GF-D8 (cell line): ENCODE results near the gene WDSUB1.

Source experiments
- DNase-seq: peaks from one replicate; lab custom pipeline; 2025; lab: John Stamatoyannopoulos, UW

Gene WDSUB1

DNA sequence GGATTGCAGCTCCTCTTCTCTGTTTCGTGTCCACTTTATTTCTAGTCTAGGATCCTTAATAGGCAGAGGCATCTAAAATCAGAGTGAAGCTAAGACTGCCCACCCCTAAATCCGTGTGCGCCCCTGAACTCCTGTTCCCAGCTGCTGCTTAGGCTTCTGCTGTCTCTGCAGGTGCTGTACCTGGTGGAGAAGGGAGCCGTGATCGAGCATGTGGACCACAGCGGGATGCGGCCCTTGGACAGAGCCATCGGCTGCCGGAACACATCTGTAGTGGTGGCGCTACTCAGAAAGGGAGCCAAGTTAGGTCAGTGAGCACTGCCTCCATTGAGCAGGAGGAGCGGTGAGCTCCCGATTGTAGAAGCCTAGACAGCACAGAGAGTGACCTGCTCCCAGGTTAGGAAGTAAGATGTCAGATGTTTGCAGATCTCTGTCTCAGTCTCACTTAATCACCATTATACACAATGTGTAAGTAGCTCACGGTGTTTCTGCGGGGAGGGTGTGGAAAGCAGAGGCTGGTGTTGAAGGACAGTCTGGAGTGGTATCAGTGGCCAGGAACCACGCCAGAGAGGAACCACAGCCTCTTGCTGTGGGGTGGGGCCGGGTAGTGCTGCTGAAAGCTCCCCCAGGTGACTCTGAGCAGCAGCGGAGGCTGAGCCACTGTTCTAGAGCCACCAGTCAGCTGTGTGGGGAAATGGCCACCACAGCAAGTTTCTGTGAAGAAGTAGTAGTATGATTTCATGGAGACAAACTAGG lies 62.3 kb downstream of the WDSUB1 start:
- DNase-seq, result no peak

- DNase-seq, result no peak
These were observed 67.0 kb downstream of the WDSUB1 start for GRCh38 chr2:159219394-159219998.

DNA sequence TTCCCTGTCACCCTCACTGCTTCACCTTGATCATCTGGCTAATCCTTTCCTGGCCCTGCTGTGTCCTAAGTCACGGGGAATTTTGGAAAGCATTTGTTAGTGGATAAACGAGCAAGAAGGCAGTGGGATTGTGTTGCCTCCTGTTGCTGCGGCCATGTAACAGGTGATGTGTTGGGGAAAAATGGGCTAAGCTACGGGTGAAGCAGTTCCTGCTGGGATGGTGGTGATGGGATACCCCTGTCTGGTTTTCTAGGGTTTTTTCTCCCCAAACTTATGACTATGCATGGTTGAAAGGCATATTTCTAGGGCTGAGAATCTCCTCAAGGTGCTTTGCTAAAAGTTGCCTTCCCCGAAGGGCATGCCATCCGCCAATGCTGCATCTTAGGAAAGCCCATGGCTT lies 68.1 kb downstream of the WDSUB1 start:
- DNase-seq, result no peak

DNA sequence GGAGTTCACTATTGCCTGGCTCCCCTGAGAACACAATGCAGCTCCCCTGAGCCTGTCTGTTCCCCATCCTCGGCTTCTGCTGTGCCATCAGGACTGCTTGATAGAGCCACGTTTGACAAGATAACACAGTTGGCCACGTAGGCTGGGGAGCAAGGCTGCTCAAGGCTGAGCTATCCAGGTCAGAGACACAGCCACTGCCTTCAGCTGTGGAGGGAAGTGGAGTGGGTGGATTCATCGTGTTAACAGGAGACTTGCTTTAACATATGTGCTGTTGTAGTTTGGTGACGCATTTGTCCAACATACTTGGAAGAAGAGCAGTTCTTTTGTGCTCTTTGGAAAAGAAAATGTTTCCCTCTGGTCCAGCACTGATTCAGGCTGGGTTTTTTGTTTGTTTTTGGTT lies 68.8 kb downstream of the WDSUB1 start:
- DNase-seq, result no peak

GRCh38 chr2:159215116-159215515 lies 71.4 kb downstream of the WDSUB1 start:
- no peak for DNase-seq

- no peak for DNase-seq
These were observed 72.1 kb downstream of the WDSUB1 start for GRCh38 chr2:159214325-159214865.

GRCh38 chr2:159213296-159213695 lies 73.2 kb downstream of the WDSUB1 start:
- DNase-seq, result no peak

DNA sequence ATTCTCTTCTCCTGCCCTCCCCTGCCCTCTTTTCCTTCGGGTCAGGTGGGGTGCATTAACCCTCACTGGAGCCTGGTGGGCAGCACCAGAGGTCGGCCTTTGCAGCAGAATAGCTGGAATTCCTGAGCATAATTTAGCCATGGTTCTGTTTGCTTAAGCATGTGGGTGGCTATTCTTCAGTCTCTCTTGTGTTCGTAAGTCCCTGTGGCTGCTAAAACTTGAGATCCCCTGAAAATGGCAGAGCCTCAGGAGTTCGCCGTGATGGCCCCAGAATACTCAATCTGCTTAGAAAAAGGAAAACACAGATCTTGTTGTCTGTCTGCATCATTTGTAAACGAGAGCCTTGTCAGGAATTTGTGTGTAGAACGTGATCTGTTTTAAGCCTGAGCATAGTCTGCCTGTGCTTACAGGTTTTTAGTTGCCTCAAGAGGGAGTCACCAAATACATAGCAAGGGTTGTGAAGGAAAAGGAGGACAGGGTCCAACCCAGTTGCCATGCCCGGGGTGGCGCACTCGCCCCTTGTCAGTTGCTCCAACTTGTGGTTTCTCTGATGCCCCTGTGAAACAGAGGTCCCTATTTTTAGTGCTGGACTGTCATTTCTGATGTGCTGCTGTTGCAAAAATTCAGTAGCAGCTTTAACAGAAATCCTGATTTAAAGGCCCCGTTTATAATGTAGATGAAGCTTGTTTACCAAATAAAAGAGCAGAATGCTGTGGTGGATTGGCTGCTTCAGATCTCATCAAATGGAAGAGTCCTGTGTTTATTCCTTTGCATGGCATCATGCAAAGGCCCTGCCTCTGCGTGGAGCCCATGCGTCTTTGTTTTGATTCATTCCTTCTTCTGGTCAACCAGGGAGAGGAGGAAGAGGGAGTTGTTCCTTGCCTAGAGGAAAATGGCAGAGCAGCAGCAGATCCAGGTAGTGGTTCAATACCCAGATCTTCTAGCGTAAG lies 74.8 kb downstream of the WDSUB1 start:
- no peak for DNase-seq

DNA sequence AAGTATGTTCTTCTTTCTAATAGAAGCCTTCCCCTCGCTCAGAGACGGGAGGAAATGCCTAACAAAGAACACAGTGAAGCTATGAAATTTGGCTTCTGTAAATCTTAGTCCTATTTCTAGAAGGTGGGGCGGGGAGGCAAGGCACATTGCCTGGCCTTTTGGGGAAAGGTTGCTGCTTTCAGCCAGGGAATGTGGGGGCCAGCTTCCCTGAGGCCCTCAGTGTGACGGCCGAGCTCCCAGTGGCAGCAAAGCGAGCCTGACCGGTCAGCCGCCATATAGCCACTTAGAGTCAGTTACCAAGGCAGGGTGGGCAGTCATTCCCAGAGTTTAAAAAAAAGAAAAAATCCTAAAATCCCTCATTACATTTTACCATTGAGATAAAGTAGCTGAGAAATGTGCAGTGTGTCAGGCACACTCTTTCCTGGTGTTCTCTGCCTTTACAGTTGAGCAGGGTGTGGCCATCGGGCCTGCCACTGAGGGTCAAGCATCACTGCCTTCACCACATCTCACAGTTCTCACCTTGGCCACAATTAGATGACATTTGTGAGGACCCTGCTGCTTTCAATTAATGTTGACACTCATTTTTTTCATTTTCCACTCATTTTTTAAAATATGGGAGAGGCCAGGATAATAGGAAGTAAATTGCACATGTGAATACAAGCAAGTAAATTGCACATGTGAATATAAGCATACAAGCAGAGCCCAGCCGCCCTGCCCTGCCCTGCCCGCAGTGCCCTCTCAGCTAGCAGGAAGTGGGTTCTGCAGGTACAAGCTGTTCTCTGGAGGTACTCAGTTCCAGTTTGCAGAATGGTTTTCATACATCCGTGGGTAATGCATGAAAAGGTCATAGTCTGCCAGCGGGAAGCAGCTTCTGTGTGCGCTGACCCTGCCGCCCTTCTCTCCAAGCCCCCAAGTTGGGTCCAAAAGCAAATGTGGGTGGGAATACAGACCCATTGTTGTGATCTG lies 76.9 kb downstream of the WDSUB1 start:
- no peak for DNase-seq

DNA sequence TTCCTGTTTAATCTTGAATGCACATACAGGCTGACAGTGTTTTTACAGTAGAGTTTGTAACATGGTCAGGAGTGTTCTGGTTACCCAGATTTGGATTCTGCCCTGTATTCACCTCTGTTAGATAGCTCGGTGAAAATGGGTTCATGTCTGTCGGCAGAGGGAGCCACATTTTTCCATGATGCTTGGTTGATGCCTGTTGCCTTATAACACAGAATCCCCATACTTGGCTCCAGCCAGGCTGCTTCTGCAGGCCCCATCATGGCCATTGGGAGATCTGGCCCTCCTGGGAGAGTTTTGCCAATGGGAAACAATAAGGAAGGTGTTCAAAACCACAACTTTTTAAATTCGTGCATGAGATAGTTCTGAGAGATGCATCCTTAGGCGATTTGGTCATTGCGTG lies 78.1 kb downstream of the WDSUB1 start:
- no peak for DNase-seq

GRCh38 chr2:159206736-159207380 lies 79.6 kb downstream of the WDSUB1 start:
- no peak for DNase-seq

- no peak for DNase-seq
These were observed 81.9 kb downstream of the WDSUB1 start for GRCh38 chr2:159204381-159205144.

DNA sequence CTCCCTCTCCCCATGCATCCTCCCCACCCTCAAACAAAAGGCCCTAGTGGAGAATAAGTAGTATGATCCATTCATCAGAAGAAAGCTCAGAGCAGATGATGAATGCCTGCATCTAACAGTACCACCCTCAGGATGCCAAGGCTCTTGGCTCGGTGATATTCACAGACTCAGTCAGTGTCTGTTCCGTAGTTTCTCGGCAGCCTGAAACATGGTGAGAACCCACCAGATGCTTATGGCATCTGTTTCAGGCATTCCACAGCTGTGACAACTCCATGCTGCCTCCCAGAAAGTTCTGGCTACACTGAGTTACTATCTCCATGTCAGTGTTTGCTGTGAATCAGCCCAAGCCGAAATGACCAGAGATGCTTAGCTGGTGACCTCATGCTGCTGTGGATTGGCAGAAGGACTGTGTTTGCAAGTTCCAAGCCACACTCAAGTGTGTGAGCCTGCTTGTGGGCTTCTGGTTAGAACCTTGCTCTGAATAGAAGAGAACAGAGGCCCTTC lies 83.9 kb downstream of the WDSUB1 start:
- DNase-seq, result no peak

GRCh38 chr2:159201360-159202063 lies 85.0 kb downstream of the WDSUB1 start:
- no peak for DNase-seq

DNA sequence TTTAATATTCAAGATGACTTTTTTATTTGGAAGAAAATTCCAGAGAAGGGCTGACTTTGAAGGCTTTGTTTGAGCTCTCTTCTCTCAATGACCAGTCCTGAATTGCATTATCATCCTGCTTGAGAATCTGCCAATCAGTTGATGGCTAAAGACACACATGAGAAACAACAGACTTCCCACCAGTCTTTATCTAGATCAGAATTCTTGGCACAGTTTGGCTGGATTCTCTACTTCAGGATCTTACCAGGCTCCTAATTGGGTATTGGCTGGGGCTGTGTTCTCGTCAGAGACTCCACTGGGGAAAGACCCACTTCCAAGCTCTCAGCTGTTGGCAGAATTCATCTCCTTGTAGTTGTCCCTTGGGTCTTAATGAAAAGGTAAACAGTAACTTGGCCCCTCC lies 86.0 kb downstream of the WDSUB1 start:
- DNase-seq, result no peak

- DNase-seq, result no peak
These were observed 86.6 kb downstream of the WDSUB1 start for GRCh38 chr2:159199761-159200465.

DNA sequence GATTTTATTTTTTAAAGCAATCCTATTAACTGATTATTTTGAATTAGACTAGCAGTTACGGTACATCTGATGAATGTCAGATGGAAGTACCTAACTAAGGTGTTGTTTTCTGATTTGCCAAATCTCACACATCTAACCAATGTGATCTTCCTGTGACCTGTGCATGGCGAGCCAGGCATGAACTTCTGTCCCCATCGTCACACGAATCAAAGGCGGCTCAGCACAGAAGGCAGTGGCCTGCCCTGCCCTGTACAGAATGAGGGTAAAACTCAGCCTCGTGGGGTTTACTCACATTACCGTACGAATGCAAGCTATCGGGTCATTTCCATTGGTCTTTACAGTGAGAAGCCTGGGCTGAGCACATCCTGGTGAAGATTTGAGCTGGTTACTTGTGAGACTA lies 87.3 kb downstream of the WDSUB1 start:
- DNase-seq, result no peak

- DNase-seq, result no peak
These were observed 90.0 kb downstream of the WDSUB1 start for GRCh38 chr2:159196393-159196925.
